ENCODE results near the gene ADARB2. TPM values are rescaled to one million over a fixed set of nuclear protein-coding genes. Genes with fewer than 3 reads are reported as not detected.

ADARB2 gene
- total RNA-seq, 4 donors from 2014 or later, result 8.4 to 23.2 (median 19.6) TPM

DNA sequence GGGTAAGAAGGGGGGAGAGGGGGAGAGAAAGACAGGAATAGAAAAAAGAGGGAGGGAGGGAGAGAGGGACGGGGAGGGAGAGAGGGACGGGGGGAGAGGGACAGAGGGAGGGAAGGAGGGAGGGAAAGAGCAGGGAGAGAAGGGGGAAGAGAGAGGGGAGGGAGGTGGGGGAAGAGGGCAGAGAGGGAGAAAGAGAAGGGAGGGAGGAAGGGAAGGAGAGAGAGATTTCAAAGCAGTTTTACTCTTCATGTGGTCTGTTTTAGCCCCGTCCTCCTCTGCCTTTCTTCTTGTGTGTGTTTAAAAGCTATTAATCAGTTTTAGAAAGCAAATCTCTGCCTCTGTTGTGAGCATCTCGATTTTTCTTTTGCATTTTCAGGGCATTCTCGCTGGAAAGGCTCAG is 444.2 kb downstream of the ADARB2 start:
- Histone ChIP-seq H3K4me3 (no peak overlapping the region), H3K9me3 (no peaks in the 10 kb centered on the region), H3K36me3 (no peaks in the 10 kb centered on the region), H3K4me1 (peaks cover 0 to 15% (median 0%) of the 10 kb centered on the region in 4 donors), H3K27ac (no peak overlapping the region), H3K27me3 (no peaks in the 10 kb centered on the region)
- TF ChIP-seq EP300 (IDR thresholded peaks at IDR 0.05), result no peak
- TF ChIP-seq, protein P1, sequence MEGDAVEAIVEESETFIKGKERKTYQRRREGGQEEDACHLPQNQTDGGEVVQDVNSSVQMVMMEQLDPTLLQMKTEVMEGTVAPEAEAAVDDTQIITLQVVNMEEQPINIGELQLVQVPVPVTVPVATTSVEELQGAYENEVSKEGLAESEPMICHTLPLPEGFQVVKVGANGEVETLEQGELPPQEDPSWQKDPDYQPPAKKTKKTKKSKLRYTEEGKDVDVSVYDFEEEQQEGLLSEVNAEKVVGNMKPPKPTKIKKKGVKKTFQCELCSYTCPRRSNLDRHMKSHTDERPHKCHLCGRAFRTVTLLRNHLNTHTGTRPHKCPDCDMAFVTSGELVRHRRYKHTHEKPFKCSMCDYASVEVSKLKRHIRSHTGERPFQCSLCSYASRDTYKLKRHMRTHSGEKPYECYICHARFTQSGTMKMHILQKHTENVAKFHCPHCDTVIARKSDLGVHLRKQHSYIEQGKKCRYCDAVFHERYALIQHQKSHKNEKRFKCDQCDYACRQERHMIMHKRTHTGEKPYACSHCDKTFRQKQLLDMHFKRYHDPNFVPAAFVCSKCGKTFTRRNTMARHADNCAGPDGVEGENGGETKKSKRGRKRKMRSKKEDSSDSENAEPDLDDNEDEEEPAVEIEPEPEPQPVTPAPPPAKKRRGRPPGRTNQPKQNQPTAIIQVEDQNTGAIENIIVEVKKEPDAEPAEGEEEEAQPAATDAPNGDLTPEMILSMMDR (IDR thresholded peaks at IDR 0.05), result no peak
- TF ChIP-seq POLR2A (IDR thresholded peaks at IDR 0.05), result no peak
- no peak for DNase-seq (ENCODE audit: low spot score in 2 of 2)
- 6% methylated on average over 5 of the region's 5 CpGs for WGBS, 2 donors

DNA sequence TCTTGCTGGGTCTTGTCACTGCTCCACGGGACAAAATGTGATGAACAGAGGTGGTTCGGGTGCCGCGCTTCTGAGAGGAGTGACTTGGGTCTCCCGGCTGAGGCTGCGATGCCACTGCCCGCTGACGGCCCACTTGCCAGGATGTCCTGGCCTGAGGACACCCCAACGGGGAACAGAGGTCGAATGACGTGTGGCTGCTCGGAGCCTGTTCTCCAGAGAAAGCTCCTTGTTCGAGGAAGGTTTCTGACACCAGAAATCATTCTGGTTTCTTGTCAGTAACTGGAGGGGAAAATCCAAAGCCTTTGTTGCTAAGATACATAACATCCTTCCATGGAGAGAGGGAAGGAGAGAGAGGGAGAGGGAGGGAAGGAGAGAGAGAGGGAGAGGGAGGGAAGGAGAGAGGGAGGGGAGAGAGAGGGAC is 444.7 kb downstream of the ADARB2 start:
- no peaks in the 10 kb centered on the region for H3K9me3 ChIP-seq
- DNase-seq (ENCODE audit: low spot score in 2 of 2), result no peak
- H3K36me3 ChIP-seq, result no peaks in the 10 kb centered on the region
- TF ChIP-seq POLR2A (IDR thresholded peaks at IDR 0.05) (no peak), EP300 (IDR thresholded peaks at IDR 0.05) (no peak)
- TF ChIP-seq, protein P1 (IDR thresholded peaks at IDR 0.05), result no peak
- H3K4me3 ChIP-seq, result no peak overlapping the region
- 58 to 63% methylated on average over 13 of the region's 13 CpGs for WGBS, 2 donors
- H3K27me3 ChIP-seq, result no peaks in the 10 kb centered on the region
- H3K4me1 ChIP-seq, result peaks cover 0 to 13% (median 0%) of the 10 kb centered on the region in 4 donors
- no peak overlapping the region for H3K27ac ChIP-seq

DNA sequence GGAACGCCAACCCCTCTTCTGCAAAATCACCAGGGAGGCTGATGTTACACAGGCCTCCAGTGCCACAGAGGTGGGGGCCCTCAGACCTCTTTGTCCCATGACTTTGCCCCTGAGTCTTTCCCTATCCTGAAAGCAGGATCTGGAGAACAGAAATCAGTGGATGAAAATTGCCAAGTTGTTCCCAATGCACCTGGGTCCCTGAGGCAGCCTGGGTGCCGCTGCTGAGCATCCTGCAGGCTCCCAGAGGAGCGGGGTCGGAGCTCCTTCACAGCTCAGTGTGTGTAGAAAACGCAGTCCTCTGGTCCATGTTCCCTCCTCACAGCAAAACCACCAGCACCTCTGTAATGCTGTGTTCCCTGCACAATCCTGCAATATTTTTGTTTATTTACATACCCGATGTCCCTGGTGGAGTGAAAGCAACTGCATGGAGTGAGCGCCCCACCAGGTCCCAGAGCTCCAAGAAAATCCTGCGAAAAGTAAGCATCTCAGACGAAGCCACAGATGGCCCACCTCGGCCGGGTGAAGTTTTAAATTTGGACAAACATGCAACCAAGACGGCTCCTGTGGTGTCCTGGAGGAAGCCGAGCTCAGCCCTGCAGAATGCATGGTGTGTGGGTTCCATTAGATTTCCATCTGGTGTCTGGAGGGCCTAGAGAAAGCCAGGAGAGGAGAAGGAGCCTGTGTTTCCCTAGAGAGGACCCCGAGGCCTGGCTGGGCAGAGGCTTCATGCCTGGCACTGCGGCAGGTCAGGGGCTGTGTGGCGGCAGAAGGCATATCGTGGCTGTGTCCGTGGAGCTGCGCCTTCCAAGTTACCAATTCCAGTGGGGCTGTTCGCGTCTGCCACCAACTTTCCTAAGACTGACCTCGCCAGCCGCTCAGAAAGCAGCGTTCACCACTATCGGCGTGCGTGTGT is 445.9 kb downstream of the ADARB2 start:
- Histone ChIP-seq H3K27ac (no peak overlapping the region), H3K4me3 (no peak overlapping the region), H3K27me3 (no peaks in the 10 kb centered on the region), H3K9me3 (no peaks in the 10 kb centered on the region), H3K36me3 (no peaks in the 10 kb centered on the region), H3K4me1 (peaks cover 0 to 18% (median 0%) of the 10 kb centered on the region in 4 donors)
- DNase-seq (ENCODE audit: low spot score in 2 of 2), result no peak
- TF ChIP-seq POLR2A (IDR thresholded peaks at IDR 0.05) (no peak), EP300 (IDR thresholded peaks at IDR 0.05) (no peak)
- TF ChIP-seq, protein P1 (IDR thresholded peaks at IDR 0.05), result no peak
- 84 to 87% methylated on average over 27 of the region's 27 CpGs for WGBS, 2 donors

DNA sequence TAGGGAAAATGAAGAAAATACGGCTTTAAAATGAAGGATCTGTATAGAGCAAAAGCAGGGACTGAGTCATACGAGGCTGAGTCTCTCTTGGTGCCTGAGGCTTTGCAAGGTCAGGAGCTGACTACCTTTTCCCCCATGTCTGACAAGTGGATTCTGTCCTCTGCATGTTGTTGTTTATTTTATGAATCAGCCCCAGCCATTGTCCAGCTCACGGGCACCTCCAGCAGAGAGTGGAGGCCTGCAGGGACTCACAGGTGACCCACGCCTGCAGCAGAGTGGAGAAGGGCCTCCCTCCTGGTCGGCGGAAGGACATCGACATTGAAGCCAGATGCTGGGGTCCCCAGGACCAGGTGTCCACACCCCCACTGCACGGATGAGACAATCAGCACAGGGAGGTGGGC is 447.3 kb downstream of the ADARB2 start:
- Histone ChIP-seq H3K27ac (no peak overlapping the region), H3K9me3 (no peaks in the 10 kb centered on the region), H3K27me3 (no peaks in the 10 kb centered on the region), H3K4me1 (peaks cover 0 to 31% (median 0%) of the 10 kb centered on the region in 4 donors), H3K36me3 (no peaks in the 10 kb centered on the region), H3K4me3 (no peak overlapping the region)
- 78 to 83% methylated on average over 8 of the region's 8 CpGs for WGBS, 2 donors
- DNase-seq (ENCODE audit: low spot score in 2 of 2), result no peak
- TF ChIP-seq EP300 (IDR thresholded peaks at IDR 0.05) (no peak), POLR2A (IDR thresholded peaks at IDR 0.05) (no peak)

DNA sequence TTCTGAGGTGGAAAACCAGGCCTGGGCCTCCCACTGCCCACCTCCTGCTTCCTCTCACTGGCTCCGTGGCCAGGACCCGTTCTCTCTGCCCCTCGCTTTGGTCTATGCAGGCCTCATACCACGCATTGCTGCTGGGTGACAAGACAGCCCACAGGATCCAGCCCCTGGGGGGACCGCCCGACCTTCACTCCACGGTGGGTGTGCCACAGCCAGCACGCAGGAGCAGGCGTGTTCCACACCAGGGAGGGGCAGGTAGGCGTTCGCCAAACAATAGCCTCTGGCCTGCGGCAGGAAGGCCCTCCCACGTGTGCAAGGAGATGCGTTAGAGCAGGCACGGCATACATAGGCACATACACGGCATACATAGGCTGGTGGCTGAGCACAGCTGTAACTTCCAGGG is 447.7 kb downstream of the ADARB2 start:
- WGBS, 2 donors, result 79 to 85% methylated on average over 4 to 11 of the region's 16 CpGs

More for the DNA sequence above, 447.7 kb downstream of the ADARB2 start:
- Histone ChIP-seq H3K27me3 (no peaks in the 10 kb centered on the region), H3K4me1 (peaks cover 0 to 31% (median 0%) of the 10 kb centered on the region in 4 donors), H3K27ac (no peak overlapping the region), H3K9me3 (no peaks in the 10 kb centered on the region), H3K36me3 (no peaks in the 10 kb centered on the region), H3K4me3 (no peak overlapping the region)
- DNase-seq (ENCODE audit: low spot score in 2 of 2), result no peak
- no peak for TF ChIP-seq EP300 (IDR thresholded peaks at IDR 0.05)
- TF ChIP-seq, protein P1 (IDR thresholded peaks at IDR 0.05), result no peak
- TF ChIP-seq POLR2A (IDR thresholded peaks at IDR 0.05), result no peak
